Gastroesophageal sphincter (tissue), 4 donors: ENCODE results near the gene MRPL17. TPM values are rescaled to one million over a fixed set of nuclear protein-coding genes. Genes with fewer than 3 reads are reported as not detected.
A peak's percentile ranks its signal among the peaks of the same experiment; 100 is the strongest.
"Not testable (repeated sequence)": the region's sequence is repeated elsewhere in the genome, so short reads cannot be mapped to it uniquely, and the experiment has no call there.

ENCODE experiments used
- ATAC-seq: fragments of 150-250 bp; one replicate; pipeline ENCODE4 v1.9.1; 2016; ENCODE audit warnings: mild to moderate bottlenecking, moderate library complexity
- H3K27ac ChIP-seq, 4 donors: fragments of 200-600 bp; sonication (generic) in 3 of 4; 1 replicate in 3 of 4; 2 replicates in 1 of 4; pipeline ENCODE4 v1.5.1; 2016 to 2019
- H3K27me3 ChIP-seq: fragments of 200-600 bp; sonication (generic); one replicate; pipeline ENCODE4 v1.5.1; 2019
- H3K36me3 ChIP-seq, 2 donors: fragments of 200-600 bp; sonication (generic); one replicate each; pipeline ENCODE4 v1.5.1; 2019; ENCODE audit warnings: control low read depth in 1 of 2
- H3K4me1 ChIP-seq, 3 donors: fragments of 200-600 bp; sonication (generic); 1 replicate in 2 of 3; 2 replicates in 1 of 3; pipeline ENCODE4 v1.5.1; 2016 to 2019; ENCODE audit warnings: control low read depth in 2 of 3
- H3K4me3 ChIP-seq, 2 donors: fragments of 200-600 bp; sonication (generic); one replicate each; pipeline ENCODE4 v1.5.1; 2019; ENCODE audit warnings: mild to moderate bottlenecking in 1 of 2, moderate library complexity in 1 of 2
- H3K9me3 ChIP-seq, 3 donors: fragments of 200-600 bp; sonication (generic); one replicate each; pipeline ENCODE4 v1.5.1; 2017 to 2019; ENCODE audit warnings: control low read depth in 2 of 3
- EP300 ChIP-seq: sonication (generic); formaldehyde crosslinking; IDR thresholded peaks from one replicate; pipeline ENCODE4 v1.6.1; 2017; ENCODE audit warnings: antibody characterized with exemption, mild to moderate bottlenecking
- POLR2A ChIP-seq, 2 donors: fragments of 450-650 bp; IDR thresholded peaks; one replicate each; pipeline ENCODE4 v1.6.1; 2017; ENCODE audit warnings: antibody characterized with exemption in 2 of 2, mild to moderate bottlenecking in 2 of 2, moderate library complexity in 1 of 2
- POLR2AphosphoS5 ChIP-seq: sonication (generic); formaldehyde crosslinking; IDR thresholded peaks from one replicate; pipeline ENCODE4 v1.6.1; 2017; ENCODE audit warnings: antibody characterized with exemption
- WGBS, 2 donors: methylation state at CpG; one replicate each; pipeline ENCODE4 v1.1.5; 2018; ENCODE audit warnings: low coverage in 1 of 2; 5-methylcytosine and 5-hydroxymethylcytosine counted together
- total RNA-seq, 4 donors: library from RNA; depleted of rRNA; stranded (reverse); fragments of >200 nt; gene quantifications; one replicate each; pipeline ENCODE4 v1.1.0, GENCODE V29; 2016
- TF ChIP-seq, protein P1 (sequence below), 4 experiments: fragments of 200-600 bp in 2 of 4; fragments of 450-650 bp in 2 of 4; sonication (generic) in 1 of 4; IDR thresholded peaks; one replicate each; pipeline ENCODE4 v1.5.1; 2017 to 2019; ENCODE audit warnings: antibody characterized with exemption in 4 of 4, mild to moderate bottlenecking in 2 of 4, moderate library complexity in 2 of 4

Gene MRPL17
- total RNA-seq, 4 donors from 2014 or later: 12.6 to 35.0 (median 18.6) TPM

DNA sequence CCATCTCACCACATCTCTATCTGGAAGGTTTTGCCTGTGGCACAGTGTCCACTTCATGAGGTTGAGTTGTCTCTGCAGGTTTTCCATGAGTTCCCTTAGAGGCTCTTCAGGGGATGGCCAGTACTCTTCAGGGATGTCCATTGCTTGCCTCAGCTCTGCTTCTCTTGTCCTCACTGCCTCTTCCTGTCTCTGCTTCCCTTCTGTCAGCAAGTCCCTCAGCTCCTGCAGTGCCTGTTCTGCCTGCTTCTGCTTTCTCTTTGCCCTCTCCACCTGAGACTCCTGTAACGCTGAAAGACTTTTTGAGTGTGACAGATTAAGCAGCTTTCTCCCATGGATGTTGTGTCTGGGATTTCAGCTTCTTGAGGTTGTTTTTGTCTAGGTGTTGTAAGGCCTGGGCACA lies 38.2 kb upstream of the MRPL17 start:
- no peak for TF ChIP-seq POLR2AphosphoS5
- no peak for TF ChIP-seq EP300
- TF ChIP-seq, protein P1, sequence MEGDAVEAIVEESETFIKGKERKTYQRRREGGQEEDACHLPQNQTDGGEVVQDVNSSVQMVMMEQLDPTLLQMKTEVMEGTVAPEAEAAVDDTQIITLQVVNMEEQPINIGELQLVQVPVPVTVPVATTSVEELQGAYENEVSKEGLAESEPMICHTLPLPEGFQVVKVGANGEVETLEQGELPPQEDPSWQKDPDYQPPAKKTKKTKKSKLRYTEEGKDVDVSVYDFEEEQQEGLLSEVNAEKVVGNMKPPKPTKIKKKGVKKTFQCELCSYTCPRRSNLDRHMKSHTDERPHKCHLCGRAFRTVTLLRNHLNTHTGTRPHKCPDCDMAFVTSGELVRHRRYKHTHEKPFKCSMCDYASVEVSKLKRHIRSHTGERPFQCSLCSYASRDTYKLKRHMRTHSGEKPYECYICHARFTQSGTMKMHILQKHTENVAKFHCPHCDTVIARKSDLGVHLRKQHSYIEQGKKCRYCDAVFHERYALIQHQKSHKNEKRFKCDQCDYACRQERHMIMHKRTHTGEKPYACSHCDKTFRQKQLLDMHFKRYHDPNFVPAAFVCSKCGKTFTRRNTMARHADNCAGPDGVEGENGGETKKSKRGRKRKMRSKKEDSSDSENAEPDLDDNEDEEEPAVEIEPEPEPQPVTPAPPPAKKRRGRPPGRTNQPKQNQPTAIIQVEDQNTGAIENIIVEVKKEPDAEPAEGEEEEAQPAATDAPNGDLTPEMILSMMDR (IDR thresholded peaks at IDR 0.05): no peak
- TF ChIP-seq POLR2A (IDR thresholded peaks at IDR 0.05): no peak
- H3K4me1 ChIP-seq: no peaks in the 10 kb centered on the region
- 86 to 100% methylated on average over 1 of the region's 1 CpG for WGBS, 2 donors
- ATAC-seq: no peak
- peaks cover 7% of the 10 kb centered on the region for H3K27me3 ChIP-seq
- H3K9me3 ChIP-seq: no peaks in the 10 kb centered on the region
- H3K36me3 ChIP-seq: no peaks in the 10 kb centered on the region
- H3K27ac ChIP-seq: no peak overlapping the region
- no peak overlapping the region for H3K4me3 ChIP-seq

DNA sequence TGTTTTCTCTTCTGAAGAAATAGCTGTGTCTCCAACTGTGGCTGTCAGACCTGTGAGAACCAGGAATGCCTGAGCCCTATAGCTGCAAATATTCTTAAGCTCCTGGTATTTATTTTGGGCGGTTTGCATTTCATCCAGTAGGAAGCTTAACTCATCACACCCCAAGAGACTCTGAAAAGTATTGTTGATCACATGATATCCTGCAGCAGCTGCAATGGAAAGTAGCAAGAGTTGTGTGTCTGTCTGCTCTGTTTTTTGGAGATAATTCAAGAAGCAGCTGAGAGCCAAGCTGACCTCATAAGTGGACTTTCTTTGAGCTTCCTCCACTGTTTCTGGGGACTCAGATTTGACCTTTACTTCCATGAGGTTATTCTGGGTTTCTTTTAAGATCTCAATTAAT lies 36.4 kb upstream of the MRPL17 start:
- H3K36me3 ChIP-seq: no peaks in the 10 kb centered on the region
- WGBS, 2 donors: 33% methylated on average over 1 of the region's 1 CpG; no CpG with 5 or more reads in 1 of the 2 donors
- TF ChIP-seq, protein P1 (IDR thresholded peaks at IDR 0.05): no peak
- TF ChIP-seq POLR2A (IDR thresholded peaks at IDR 0.05) (no peak), POLR2AphosphoS5 (no peak), EP300 (no peak)
- no peak for ATAC-seq
- peaks cover 7% of the 10 kb centered on the region for H3K27me3 ChIP-seq
- H3K27ac ChIP-seq: no peak overlapping the region
- no peak overlapping the region for H3K4me3 ChIP-seq
- H3K9me3 ChIP-seq: no peaks in the 10 kb centered on the region
- H3K4me1 ChIP-seq: no peaks in the 10 kb centered on the region

DNA sequence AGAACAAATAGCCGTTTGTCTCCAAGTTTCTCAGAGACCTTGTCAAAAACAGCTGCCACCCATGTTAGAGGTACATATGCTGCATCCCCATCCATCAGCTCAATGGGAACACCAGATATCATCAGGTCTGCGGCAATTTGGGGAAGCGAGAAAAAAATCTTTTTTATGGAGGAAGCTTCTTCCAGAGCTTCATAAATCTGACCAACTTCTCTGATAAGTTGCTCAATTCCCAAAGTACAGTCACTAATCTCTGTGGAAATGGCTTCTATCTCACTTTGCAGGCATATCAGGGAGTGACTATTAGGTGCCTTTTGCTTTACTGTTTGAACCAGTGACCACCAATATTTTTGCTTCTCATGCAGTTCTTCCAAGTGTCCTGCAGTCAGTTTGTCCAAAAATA lies 34.3 kb upstream of the MRPL17 start:
- TF ChIP-seq, protein P1 (IDR thresholded peaks at IDR 0.05): no peak
- TF ChIP-seq POLR2A (IDR thresholded peaks at IDR 0.05) (no peak), POLR2AphosphoS5 (no peak), EP300 (no peak)
- H3K4me3 ChIP-seq: no peak overlapping the region
- no peak for ATAC-seq
- H3K36me3 ChIP-seq: no peaks in the 10 kb centered on the region
- no peak overlapping the region for H3K27ac ChIP-seq
- peaks cover 7% of the 10 kb centered on the region for H3K27me3 ChIP-seq
- H3K9me3 ChIP-seq: no peaks in the 10 kb centered on the region
- 90 to 92% methylated on average over 2 of the region's 3 CpGs for WGBS, 2 donors
- H3K4me1 ChIP-seq: no peaks in the 10 kb centered on the region

DNA sequence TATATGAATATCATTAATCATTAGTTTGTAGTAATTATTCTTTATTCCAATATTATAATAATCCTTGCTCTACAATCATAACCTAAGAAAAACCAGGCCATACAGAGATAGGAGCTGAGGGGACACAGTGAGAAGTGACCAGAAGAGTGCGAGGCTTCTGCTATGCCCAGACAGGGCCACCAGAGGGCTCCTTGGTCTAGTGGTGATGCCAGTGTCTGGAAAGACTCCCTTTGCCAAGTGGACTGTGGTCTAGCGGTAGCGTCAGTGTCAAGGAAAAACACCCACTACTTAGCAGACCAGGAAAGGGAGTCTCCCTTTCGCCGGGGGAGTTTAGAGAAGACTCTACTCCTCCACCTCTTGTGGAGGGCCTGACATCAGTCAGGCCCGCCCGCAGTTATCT lies 28.4 kb upstream of the MRPL17 start:
- H3K4me1 ChIP-seq, H3K9me3 ChIP-seq, H3K27ac ChIP-seq, H3K27me3 ChIP-seq, H3K4me3 ChIP-seq, H3K36me3 ChIP-seq, ATAC-seq: not testable (repeated sequence)
- 93 to 100% methylated on average over 1 to 4 of the region's 7 CpGs for WGBS, 2 donors
- TF ChIP-seq, protein P1 (IDR thresholded peaks at IDR 0.05): peak in 1 of 4 experiments; percentile 38

DNA sequence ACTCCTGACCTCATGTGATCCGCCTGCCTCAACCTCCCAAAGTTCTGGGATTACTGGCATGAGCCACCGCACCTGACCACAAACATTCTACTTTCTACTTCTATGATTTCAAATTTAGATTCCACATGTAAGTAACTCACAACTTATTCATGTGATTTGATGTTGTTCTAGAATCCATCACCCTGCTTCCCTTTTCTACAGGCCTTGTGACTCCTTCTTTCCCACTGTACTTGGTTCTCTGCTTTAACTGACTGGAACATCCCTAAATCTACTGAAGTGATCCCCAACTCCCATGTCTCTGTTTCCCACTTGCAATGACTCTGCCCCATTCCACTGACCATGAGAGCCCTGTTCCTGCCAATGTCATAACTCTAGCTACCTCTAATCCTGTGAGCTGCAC lies 25.7 kb upstream of the MRPL17 start:
- WGBS, 2 donors: 93 to 94% methylated on average over 2 of the region's 2 CpGs

More for the DNA sequence above, 25.7 kb upstream of the MRPL17 start:
- H3K9me3 ChIP-seq: no peaks in the 10 kb centered on the region
- no peak overlapping the region for H3K4me3 ChIP-seq
- H3K27ac ChIP-seq: no peak overlapping the region
- no peak for ATAC-seq
- no peaks in the 10 kb centered on the region for H3K36me3 ChIP-seq
- no peaks in the 10 kb centered on the region for H3K27me3 ChIP-seq
- H3K4me1 ChIP-seq: peaks cover 0 to 1% (median 0%) of the 10 kb centered on the region in 3 donors
- TF ChIP-seq EP300: no peak
- no peak for TF ChIP-seq POLR2A (IDR thresholded peaks at IDR 0.05)
- no peak for TF ChIP-seq POLR2AphosphoS5
